GM19099 (cell line): ENCODE results near the gene MMS19.

ENCODE experiments used
- POLR2A ChIP-seq: IDR thresholded peaks from 3 replicates; pipeline ENCODE4 v1.6.1; 2011; ENCODE audit warnings: low read depth; ENCODE audit not compliant: insufficient read length; ENCODE audit errors: extremely low read depth

MMS19 gene

DNA sequence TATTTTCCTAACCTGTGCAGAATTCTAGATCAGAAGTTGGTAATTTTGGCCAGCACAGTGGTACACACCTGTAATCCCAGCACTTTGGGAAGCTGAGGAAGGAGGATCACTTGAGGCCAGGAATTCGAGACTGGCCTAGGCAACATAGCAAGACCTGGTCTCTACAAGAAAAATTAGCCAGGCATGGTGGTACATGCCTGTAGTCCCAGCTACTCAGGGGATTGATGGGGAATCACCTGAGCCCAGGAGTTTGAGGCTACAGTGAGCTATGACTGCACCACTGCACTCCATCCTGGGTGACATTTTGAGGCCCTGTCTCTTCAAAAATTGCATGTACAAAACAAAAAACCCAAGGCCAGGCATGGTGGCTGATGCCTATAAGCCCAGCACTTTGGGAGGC lies 63.7 kb downstream of the MMS19 start:
- no peak for TF ChIP-seq POLR2A

DNA sequence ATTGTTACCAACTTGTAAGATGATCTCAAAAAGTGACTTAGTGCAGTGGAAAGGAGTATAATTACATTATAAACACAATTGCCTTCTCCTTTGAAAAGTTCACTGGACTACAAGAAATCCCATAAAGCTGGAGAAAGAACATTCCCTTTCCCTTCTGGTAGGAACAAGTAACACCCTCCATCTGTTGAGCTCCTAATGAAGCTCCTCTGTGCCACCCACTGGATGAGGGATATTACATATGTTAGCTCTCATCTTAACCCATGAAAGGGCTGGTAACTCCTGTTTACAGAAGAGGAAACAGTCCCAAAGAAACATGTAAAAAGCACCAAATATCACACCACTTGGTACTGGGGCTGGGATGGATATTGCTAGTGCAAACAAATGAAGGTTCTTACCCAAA lies 64.2 kb downstream of the MMS19 start:
- no peak for TF ChIP-seq POLR2A

DNA sequence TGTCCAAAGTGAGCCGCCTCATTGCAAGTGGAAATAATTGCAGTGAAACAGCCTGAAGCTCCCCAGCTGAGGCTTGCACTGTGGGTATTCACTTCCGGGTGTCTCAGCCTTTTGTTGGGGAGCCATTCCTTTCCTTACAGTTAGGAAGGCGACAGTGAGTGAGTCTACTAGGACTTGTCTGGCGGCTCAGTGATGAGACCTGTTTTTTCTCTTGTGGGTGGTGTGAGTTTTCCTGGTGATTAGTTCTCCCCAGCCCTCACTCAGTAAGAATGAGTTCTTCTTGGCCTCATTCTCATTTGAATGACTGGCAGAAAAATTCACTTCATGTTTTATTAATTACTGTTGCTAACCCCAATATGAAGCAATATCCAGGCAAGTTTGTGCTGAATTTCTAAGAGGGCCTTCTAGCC lies 69.6 kb downstream of the MMS19 start:
- TF ChIP-seq POLR2A: no peak

DNA sequence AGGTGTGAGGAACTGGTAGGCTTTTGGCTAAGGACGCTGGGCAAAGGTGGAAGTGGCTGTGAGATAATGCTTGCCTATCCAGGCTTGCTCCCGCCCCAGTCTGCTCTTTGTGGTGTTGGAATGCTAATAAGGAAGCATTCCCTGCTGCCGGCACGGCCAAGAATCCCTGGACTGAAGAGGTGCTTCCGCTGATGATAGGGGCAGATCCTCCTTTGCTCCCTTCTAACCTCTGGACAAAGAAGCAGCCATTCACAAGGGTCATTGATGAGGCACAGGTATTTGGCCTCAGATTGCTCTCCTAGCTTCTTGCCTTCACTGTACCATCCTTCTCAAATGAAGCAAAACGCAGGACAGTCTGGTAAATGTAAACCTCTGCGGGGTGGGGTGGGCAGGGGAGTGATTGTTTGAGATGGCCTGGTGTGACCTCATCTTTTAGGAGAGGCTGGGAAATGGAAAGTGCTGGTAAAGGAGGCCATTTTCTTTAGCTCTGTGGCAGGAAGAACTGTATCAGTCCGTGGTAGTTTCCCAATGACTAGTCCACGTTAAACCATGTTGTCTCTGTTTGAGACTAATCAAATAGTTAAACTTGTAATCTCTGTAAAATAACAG lies 70.5 kb downstream of the MMS19 start:
- peak; percentile 45 for TF ChIP-seq POLR2A

DNA sequence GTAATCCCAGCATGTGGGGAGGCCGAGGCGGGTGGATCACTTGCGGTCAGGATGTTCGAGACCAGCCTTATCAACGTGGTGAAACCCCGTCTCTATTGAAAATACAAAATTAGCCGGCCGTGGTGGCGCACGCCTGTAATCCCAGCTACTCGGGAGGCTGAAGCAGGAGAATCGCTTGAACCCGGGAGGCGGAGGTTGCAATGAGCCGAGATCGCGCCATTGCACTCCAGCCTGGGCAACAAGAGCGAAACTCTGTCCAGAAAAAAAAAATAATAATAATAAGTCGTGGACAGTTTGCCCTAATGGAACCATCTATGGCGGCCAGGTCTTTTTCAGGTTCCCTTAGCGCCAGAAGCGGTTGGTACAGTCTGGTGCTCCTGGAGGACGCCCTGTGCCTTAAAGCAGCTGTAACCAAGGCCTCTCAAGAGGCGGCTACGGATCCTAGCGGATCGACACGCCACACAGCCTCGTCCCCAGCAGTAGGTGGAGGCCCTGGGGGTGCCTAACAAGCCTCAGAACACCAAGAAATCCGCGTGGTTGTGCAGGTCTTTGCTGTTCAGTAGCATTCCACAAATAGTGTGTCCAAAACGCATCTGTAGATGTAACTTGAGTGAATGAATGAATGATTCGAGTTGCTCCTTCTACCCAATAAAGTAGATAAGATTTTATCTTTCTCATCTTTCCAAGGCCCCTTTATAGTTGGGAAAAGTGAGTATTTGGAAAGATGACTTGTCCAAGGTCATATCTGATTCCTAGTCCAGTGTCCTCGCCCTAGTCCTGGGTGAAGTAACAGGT lies 71.2 kb downstream of the MMS19 start:
- no peak for TF ChIP-seq POLR2A

DNA sequence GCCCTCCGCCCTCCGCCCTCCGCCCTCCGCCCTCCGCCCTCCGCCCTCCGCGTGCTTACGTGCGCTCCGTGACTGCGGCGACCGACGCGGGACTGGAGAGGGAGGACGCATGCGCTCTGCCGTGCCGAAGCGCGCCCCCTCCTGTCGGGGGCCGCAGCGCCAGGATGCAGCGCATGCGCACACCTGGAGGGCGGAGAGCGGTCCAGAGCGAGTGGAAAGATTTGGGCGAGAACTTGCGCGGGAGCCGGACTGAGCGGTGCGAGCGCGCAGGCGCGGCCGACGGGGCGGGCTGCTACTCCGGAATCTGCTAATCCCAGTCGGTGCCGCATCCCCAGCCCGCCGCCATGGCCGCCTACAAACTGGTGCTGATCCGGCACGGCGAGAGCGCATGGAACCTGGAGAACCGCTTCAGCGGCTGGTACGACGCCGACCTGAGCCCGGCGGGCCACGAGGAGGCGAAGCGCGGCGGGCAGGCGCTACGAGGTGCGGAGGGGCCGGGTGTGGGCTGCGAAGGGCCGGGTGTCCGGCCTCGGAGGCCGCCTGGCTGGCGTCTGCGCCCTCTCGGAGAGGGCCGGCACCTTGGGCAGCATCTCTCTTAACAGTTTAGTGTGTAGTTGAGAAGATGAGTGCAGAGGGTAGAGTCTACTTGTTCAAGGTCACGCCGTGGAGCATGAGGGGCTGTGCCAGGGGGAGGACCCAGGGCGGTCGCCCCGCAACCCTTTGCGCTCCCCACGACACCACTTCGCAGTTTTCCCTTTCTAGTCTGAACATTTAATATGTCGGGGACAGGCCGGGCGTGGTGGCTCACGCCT lies 72.1 kb downstream of the MMS19 start, which contains the start of gene PGAM1:
TSS of gene PGAM1 (plus strand) at position 228 of the 812 bp plus-strand sequence. CDS start at position 345, 117 bp downstream.
- TF ChIP-seq POLR2A: peak; percentile 69

- no peak for TF ChIP-seq POLR2A
Observed at GRCh38 chr10:97416565-97416964, 81.7 kb downstream of the MMS19 start.

GRCh38 chr10:97412891-97413304 lies 85.3 kb downstream of the MMS19 start:
- no peak for TF ChIP-seq POLR2A

GRCh38 chr10:97411406-97411805 lies 86.8 kb downstream of the MMS19 start:
- TF ChIP-seq POLR2A: no peak

- no peak for TF ChIP-seq POLR2A
Observed at GRCh38 chr10:97408496-97408992, 89.7 kb downstream of the MMS19 start.
